Measurements from ENCODE around the gene CUTA. TPM values are rescaled to one million over a fixed set of nuclear protein-coding genes. Genes with fewer than 3 reads are reported as not detected.

CUTA gene
- total and polyA plus RNA-seq, 2 of the 13 experiments (the other 11 are each of a cell fraction or from before 2014, with no cell fraction given), result 170 to 180 TPM

GRCh38 chr6:33397541-33397940 lies 20.4 kb downstream of the CUTA start:
- no peak overlapping the region for H3K4me2 ChIP-seq (ENCODE audit: low read depth, low read length)
- no peaks in the 10 kb centered on the region for H3K9me3 ChIP-seq (ENCODE audit: low read length)
- H3K27me3 ChIP-seq (ENCODE audit: control insufficient read depth in 1 of 2, insufficient read depth in 2 of 2, low read length in 2 of 2), result no peaks in the 10 kb centered on the region; a peak in 1 of 5 replicates
- H2AFZ ChIP-seq (ENCODE audit: low read length), result no peak overlapping the region
- ChIA-PET CTCF (ENCODE audit: low intra/inter-chr PET ratio, low total read pairs) (no interaction called here), POLR2A (interaction anchor here (0.7 kb wide), 1 partner anchor 19 kb away, joined by 4 read pairs; no protein-coding TSS in a partner anchor)
- peaks cover 38% of the 10 kb centered on the region for H3K4me1 ChIP-seq (ENCODE audit: insufficient read depth, low read length)
- H4K20me1 ChIP-seq (ENCODE audit: insufficient read depth, low read length), result no peaks in the 10 kb centered on the region
- 83% methylated on average over 1 of the region's 1 CpG for WGBS (ENCODE audit: low lambda C conversion rate)
- FAIRE-seq, result no peak
- H3K4me3 ChIP-seq (replicated peaks in 1 of 3; ENCODE audit: insufficient read depth in 1 of 3, low read depth in 2 of 3, low read length in 3 of 3), result no peak overlapping the region
- peaks cover 53% of the 10 kb centered on the region for H3K79me2 ChIP-seq (ENCODE audit: insufficient read depth, low read length)
- ATAC-seq, result no peak
- H3K9ac ChIP-seq (ENCODE audit: insufficient read depth, low read depth, low read length), result no peak overlapping the region
- intact Hi-C loops (cut with micrococcal nuclease; ENCODE audit: unreplicated experiment), result no loop called here
- BruUV-seq (replicated peaks), result no TSS peak
- in situ Hi-C loops (cut with HindIII; ENCODE audit: extremely low pct_ligation_motif_present, low pct_unique_long_range_greater_than_20kb), result no loop called here
- no peak overlapping the region for H3K27ac ChIP-seq (ENCODE audit: extremely low read length, insufficient read depth, low read length)
- peaks cover 12 to 36% of the 10 kb centered on the region in 2 experiments for H3K36me3 ChIP-seq (replicated peaks in 1 of 2; ENCODE audit: control insufficient read depth in 1 of 2, insufficient read depth in 2 of 2, low read length in 2 of 2)
- DNase-seq (ENCODE audit: low spot score), result no peak
- no peak for TF ChIP-seq ZFP36 (IDR thresholded peaks at IDR 0.05; ENCODE audit: borderline replicate concordance, low read depth, low read length, partially characterized antibody)
- no peak for TF ChIP-seq GLI4 (CRISPR knock-in tag; IDR thresholded peaks at IDR 0.05; ENCODE audit: borderline replicate concordance)
- TF ChIP-seq ZNF160 (CRISPR knock-in tag; IDR thresholded peaks at IDR 0.05), result no peak
- TF ChIP-seq, protein P1, sequence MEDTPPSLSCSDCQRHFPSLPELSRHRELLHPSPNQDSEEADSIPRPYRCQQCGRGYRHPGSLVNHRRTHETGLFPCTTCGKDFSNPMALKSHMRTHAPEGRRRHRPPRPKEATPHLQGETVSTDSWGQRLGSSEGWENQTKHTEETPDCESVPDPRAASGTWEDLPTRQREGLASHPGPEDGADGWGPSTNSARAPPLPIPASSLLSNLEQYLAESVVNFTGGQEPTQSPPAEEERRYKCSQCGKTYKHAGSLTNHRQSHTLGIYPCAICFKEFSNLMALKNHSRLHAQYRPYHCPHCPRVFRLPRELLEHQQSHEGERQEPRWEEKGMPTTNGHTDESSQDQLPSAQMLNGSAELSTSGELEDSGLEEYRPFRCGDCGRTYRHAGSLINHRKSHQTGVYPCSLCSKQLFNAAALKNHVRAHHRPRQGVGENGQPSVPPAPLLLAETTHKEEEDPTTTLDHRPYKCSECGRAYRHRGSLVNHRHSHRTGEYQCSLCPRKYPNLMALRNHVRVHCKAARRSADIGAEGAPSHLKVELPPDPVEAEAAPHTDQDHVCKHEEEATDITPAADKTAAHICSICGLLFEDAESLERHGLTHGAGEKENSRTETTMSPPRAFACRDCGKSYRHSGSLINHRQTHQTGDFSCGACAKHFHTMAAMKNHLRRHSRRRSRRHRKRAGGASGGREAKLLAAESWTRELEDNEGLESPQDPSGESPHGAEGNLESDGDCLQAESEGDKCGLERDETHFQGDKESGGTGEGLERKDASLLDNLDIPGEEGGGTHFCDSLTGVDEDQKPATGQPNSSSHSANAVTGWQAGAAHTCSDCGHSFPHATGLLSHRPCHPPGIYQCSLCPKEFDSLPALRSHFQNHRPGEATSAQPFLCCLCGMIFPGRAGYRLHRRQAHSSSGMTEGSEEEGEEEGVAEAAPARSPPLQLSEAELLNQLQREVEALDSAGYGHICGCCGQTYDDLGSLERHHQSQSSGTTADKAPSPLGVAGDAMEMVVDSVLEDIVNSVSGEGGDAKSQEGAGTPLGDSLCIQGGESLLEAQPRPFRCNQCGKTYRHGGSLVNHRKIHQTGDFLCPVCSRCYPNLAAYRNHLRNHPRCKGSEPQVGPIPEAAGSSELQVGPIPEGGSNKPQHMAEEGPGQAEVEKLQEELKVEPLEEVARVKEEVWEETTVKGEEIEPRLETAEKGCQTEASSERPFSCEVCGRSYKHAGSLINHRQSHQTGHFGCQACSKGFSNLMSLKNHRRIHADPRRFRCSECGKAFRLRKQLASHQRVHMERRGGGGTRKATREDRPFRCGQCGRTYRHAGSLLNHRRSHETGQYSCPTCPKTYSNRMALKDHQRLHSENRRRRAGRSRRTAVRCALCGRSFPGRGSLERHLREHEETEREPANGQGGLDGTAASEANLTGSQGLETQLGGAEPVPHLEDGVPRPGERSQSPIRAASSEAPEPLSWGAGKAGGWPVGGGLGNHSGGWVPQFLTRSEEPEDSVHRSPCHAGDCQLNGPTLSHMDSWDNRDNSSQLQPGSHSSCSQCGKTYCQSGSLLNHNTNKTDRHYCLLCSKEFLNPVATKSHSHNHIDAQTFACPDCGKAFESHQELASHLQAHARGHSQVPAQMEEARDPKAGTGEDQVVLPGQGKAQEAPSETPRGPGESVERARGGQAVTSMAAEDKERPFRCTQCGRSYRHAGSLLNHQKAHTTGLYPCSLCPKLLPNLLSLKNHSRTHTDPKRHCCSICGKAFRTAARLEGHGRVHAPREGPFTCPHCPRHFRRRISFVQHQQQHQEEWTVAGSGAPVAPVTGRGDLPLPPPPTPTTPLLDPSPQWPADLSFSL (CRISPR knock-in tag; IDR thresholded peaks at IDR 0.05), result no peak
- TF ChIP-seq, protein P2, sequence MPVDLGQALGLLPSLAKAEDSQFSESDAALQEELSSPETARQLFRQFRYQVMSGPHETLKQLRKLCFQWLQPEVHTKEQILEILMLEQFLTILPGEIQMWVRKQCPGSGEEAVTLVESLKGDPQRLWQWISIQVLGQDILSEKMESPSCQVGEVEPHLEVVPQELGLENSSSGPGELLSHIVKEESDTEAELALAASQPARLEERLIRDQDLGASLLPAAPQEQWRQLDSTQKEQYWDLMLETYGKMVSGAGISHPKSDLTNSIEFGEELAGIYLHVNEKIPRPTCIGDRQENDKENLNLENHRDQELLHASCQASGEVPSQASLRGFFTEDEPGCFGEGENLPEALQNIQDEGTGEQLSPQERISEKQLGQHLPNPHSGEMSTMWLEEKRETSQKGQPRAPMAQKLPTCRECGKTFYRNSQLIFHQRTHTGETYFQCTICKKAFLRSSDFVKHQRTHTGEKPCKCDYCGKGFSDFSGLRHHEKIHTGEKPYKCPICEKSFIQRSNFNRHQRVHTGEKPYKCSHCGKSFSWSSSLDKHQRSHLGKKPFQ (CRISPR knock-in tag; IDR thresholded peaks at IDR 0.05; ENCODE audit: insufficient replicate concordance), result no peak
- TF ChIP-seq ZBTB3 (CRISPR knock-in tag; IDR thresholded peaks at IDR 0.05; ENCODE audit: borderline replicate concordance, low read depth), result no peak
- TF ChIP-seq TFAP4 (IDR thresholded peaks at IDR 0.05; ENCODE audit: borderline replicate concordance, low read depth), result no peak
- TF ChIP-seq ZNF558 (CRISPR knock-in tag; IDR thresholded peaks at IDR 0.05; ENCODE audit: borderline replicate concordance), result no peak
- TF ChIP-seq MIXL1 (CRISPR knock-in tag; IDR thresholded peaks at IDR 0.05), result no peak
- no peak for TF ChIP-seq ZNF766 (CRISPR knock-in tag; IDR thresholded peaks at IDR 0.05; ENCODE audit: borderline replicate concordance)
- TF ChIP-seq, protein P3, sequence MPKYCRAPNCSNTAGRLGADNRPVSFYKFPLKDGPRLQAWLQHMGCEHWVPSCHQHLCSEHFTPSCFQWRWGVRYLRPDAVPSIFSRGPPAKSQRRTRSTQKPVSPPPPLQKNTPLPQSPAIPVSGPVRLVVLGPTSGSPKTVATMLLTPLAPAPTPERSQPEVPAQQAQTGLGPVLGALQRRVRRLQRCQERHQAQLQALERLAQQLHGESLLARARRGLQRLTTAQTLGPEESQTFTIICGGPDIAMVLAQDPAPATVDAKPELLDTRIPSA (CRISPR knock-in tag; IDR thresholded peaks at IDR 0.05; ENCODE audit: borderline replicate concordance), result no peak
- no peak for TF ChIP-seq YEATS2 (CRISPR knock-in tag; IDR thresholded peaks at IDR 0.05; ENCODE audit: borderline replicate concordance)
- TF ChIP-seq ZC3H13 (CRISPR knock-in tag; IDR thresholded peaks at IDR 0.05), result no peak
- no peak for TF ChIP-seq ATF1 (CRISPR knock-in tag; IDR thresholded peaks at IDR 0.05)
- TF ChIP-seq ZFP82 (CRISPR knock-in tag; IDR thresholded peaks at IDR 0.05; ENCODE audit: borderline replicate concordance), result no peak
- TF ChIP-seq PAF1 (CRISPR knock-in tag; IDR thresholded peaks at IDR 0.05), result no peak

Measured in HepG2 (cell line).